Adrenal gland (tissue), 5 donors: Measurements from ENCODE around the gene THBS3.

Source experiments
- POLR2A ChIP-seq, 2 donors: fragments of 450-650 bp; IDR thresholded peaks; one replicate each; pipeline ENCODE4 v1.6.1; 2017; ENCODE audit warnings: antibody characterized with exemption in 2 of 2, mild to moderate bottlenecking in 2 of 2, moderate library complexity in 1 of 2
- TF ChIP-seq, protein P1 (sequence below), 6 experiments: fragments of 450-650 bp in 4 of 6; fragments of 200-600 bp in 2 of 6; sonication (generic) in 1 of 6; IDR thresholded peaks; 1 replicate in 5 of 6; 2 replicates in 1 of 6; pipeline versions ENCODE4 v1.5.1 to v1.8.0; 2016 to 2021; ENCODE audit warnings: antibody characterized with exemption in 6 of 6, mild to moderate bottlenecking in 2 of 6, moderate library complexity in 1 of 6
- donor health status: DM: no; HTN: no; CAD: no.

DNA sequence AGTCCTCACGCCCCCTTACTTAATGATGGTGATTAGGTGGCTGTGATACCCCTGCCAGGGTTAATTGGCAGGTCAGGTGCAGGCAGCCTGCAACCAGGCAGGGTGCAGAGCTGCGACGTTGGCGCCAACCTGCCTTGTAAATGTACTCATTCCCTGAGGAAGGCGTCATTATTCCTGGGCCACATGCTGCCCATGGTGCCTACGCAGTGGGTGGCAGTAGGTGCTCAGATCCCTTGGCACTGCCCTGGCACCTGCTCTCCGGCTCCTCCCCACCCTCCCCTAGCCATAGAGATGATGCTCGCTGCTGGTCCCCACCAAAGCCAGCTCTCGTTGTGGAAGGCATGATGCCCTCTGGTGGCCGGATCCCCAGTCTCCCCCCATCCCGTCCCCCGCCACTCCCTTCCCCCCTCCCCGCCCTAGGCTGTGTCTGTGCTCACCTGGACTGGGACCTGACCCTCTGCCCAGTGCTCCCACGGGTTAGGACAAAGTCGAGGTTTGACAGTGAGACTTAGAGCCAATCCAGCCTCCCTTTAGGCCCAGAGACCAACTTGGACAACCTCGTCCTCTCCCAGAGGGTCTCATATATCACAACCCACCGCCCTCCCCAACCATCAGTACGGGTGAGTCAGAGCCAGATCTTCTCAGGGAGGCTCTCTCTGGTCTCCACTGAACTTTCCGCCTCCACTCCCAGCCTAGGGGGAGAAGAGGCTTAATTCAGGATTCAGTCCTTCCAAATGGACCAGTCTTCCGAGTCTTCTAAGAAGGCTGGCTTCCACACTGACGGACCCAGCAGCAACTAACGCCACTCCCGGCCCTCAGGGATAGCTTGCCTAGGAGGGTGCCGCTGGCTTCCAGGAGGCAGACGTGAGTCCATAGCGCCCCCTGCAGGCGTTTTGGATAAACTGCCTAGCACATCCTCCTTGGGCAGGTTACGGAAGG lies 40.3 kb downstream of the THBS3 start:
- TF ChIP-seq, protein P1, sequence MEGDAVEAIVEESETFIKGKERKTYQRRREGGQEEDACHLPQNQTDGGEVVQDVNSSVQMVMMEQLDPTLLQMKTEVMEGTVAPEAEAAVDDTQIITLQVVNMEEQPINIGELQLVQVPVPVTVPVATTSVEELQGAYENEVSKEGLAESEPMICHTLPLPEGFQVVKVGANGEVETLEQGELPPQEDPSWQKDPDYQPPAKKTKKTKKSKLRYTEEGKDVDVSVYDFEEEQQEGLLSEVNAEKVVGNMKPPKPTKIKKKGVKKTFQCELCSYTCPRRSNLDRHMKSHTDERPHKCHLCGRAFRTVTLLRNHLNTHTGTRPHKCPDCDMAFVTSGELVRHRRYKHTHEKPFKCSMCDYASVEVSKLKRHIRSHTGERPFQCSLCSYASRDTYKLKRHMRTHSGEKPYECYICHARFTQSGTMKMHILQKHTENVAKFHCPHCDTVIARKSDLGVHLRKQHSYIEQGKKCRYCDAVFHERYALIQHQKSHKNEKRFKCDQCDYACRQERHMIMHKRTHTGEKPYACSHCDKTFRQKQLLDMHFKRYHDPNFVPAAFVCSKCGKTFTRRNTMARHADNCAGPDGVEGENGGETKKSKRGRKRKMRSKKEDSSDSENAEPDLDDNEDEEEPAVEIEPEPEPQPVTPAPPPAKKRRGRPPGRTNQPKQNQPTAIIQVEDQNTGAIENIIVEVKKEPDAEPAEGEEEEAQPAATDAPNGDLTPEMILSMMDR (IDR thresholded peaks at IDR 0.05) = peak; percentile 83 to 97 (median 92)
- TF ChIP-seq POLR2A (IDR thresholded peaks at IDR 0.05) = no peak
